ENCODE results near the gene YTHDC1.

- TF ChIP-seq POLR2AphosphoS5 (IDR thresholded peaks at IDR 0.05) (no peak), CTCF (IDR thresholded peaks at IDR 0.05) (no peak)
These were observed 19.4 kb upstream of the YTHDC1 start for GRCh38 chr4:68369142-68369805.
